Karpas-422 (cell line): Measurements from ENCODE around the gene DEFB121. TPM values are rescaled to one million over a fixed set of nuclear protein-coding genes. Genes with fewer than 3 reads are reported as not detected.

Experiments
- small RNA-seq: library from RNA; depleted of rRNA; stranded (forward); fragments of <200 nt; gene quantifications from one replicate; pipeline ENCODE3, GENCODE V24; 2014
- total RNA-seq: library from RNA; depleted of rRNA; stranded (reverse); fragments of >200 nt; shearing (Covaris generic); gene quantifications from 2 replicates; pipeline ENCODE4 v1.2.3, GENCODE V29; 2014; ENCODE audit warnings: low replicate concordance; rRNA removed

Gene DEFB121
- total RNA-seq, 1 experiment from 2014 or later, result not detected

Small RNA genes lying within 50 kb of the gene (small RNA-seq; reads per million reads assigned to genes)
- gene DEFB117, result not detected
- not detected for gene RF00561
- not detected for gene RNA5SP480

Other genes with a start within 250 kb of the DEFB121 start
- gene DEFB115, start 148.6 kb downstream of the DEFB121 start, total RNA-seq, result not detected in 2 replicates
- not detected in 2 replicates for gene DEFB116, start 97.6 kb downstream of the DEFB121 start, total RNA-seq
- not detected in 2 replicates for gene DEFB118, start 37.6 kb downstream of the DEFB121 start, total RNA-seq
- gene DEFB119, start 15.6 kb downstream of the DEFB121 start, total RNA-seq, result not detected in 2 replicates
- gene DEFB123, start 34.4 kb upstream of the DEFB121 start, total RNA-seq, result not detected in 2 replicates
- gene DEFB124, start 68.9 kb upstream of the DEFB121 start, total RNA-seq, result not detected in 2 replicates
- not detected in 2 replicates for gene REM1, start 69.1 kb upstream of the DEFB121 start, total RNA-seq
- gene HM13, start 108.2 kb upstream of the DEFB121 start, total RNA-seq, result 54.4 and 69.6 TPM in 2 replicates
- gene ID1, start 199.1 kb upstream of the DEFB121 start, total RNA-seq, result 5.0 TPM in 1 of 2 replicates, not detected in the other
- not detected in 2 replicates for gene COX4I2, start 231.7 kb upstream of the DEFB121 start, total RNA-seq